Dedifferentiated amniotic fluid mesenchymal stem cell (primary cell): ENCODE measurements around the gene POLR2B.
"Not testable (repeated sequence)": the region's sequence is repeated elsewhere in the genome, so short reads cannot be mapped to it uniquely, and the experiment has no call there.

Experiments used
- DNase-seq: peaks from one replicate; pipeline ENCODE4 v3.0.0-alpha.2; 2016; ENCODE audit errors: extremely low spot score

POLR2B gene

DNA sequence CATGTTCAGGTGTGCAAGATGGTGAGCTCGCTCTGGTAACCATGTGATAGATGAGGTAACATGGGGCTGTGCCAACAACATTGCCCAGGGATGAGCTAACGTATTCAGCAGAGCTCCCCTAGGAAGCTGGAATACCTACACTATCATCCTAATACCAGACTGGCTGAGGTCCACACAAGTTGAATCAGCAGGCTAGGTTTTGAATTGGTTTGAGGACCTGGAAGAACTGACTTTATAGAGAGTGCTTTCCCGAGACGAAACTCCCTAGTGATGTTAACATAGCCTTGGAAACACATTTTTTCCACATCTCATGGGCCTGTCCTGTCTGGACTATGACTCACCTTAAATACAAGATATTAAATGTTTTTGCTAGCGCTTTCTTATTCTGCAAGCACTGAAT lies 74.8 kb downstream of the POLR2B start:
- DNase-seq, result no peak

GRCh38 chr4:57055886-57056285 lies 77.2 kb downstream of the POLR2B start:
- no peak for DNase-seq

DNA sequence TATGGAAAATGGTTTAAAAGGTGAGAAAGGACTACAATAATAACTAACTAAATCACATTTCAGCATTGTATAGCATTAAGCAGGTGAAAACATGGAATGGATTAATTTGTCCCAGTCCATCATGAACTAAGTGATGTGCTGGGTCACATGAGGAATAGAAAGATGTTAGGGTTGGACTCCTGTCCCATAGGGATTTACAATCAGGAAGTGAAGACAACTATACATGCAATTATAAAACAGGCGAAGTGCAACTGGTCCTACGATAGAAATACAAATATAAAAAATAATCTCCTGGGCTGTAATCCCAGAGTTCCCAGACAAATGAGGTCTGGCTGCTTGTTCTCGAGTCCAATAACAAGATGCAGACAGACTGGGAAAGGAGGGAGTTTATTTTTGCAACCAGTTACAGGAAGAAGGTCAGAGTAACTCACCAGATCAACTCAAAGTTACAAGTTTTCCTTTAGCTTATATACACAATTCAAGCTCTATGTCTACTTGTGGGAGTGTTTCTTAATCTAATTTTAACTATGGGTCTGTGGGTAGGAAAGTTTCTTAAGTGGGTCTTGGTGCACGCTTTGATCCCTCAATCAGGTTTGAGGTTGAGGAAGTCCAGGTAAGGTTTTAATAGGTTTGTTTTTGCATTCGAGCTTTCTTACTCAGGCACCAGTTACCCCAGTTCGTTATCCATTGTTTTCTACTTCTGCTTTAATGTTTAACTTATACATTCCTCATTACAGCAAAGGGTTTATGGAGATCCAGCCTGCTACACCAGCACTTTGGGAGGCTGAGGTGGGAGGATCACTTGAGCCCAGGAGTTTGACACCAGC lies 81.4 kb downstream of the POLR2B start:
- no peak for DNase-seq

DNA sequence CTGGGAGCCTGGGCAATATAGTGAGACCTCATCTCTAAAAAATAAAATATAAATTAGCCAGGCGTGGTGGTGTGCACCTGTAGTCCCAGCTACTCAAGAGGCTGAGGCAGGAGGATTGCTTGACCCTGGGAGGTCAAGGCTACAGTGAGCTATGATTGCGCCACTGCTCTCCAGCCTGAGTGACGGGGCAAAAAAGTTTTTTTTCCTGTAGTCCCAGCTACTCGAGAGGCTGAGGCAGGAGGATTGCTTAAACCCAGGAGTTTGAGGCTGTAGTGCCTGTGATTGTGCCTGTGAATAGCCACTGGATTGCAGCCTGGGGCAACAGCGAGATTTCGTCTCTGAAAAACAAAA lies 82.0 kb downstream of the POLR2B start:
- not testable (repeated sequence) for DNase-seq

DNA sequence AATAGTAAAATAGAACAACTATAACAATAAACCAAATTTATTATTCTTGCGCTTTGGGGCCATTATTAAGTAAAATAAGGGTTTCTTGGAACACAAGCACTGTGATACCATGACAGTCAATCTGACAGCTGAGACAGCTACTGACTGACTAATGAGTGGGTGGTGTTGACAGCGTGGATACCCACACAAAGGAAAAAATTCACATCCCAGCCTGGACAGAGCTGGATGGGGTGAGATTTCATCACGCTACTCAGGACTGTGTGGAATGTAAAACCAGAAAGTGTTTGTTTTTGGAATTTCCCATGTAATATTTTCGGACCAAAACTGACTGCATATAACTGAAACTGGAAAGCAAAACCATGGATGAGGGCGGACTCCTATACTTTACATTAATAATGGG lies 82.7 kb downstream of the POLR2B start:
- DNase-seq, result peak; percentile 82

GRCh38 chr4:57063518-57063917 lies 84.8 kb downstream of the POLR2B start:
- DNase-seq, result no peak

DNA sequence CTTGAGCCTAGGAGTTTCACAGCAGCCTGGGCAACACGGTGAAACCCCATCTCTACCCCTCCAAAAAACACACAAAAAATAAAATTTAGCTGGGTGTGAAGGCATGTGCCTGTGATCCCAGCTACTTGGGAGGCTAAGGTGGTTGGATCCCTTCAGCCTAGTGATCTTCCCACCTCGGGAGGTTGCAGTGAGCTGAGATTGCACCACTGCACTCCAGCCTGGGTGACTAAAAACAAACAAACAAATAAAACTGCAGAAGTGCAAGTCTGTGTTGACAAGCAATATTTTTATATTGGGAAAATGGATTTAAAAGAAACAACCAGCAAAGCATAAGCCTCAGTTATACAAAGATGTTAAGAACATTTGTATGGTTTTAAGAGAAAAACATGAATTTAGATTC lies 85.4 kb downstream of the POLR2B start:
- DNase-seq, result no peak

GRCh38 chr4:57064811-57065711 lies 86.4 kb downstream of the POLR2B start:
- DNase-seq, result peak; percentile 87

- no peak for DNase-seq
Observed at GRCh38 chr4:57065730-57066482, 87.2 kb downstream of the POLR2B start.

DNA sequence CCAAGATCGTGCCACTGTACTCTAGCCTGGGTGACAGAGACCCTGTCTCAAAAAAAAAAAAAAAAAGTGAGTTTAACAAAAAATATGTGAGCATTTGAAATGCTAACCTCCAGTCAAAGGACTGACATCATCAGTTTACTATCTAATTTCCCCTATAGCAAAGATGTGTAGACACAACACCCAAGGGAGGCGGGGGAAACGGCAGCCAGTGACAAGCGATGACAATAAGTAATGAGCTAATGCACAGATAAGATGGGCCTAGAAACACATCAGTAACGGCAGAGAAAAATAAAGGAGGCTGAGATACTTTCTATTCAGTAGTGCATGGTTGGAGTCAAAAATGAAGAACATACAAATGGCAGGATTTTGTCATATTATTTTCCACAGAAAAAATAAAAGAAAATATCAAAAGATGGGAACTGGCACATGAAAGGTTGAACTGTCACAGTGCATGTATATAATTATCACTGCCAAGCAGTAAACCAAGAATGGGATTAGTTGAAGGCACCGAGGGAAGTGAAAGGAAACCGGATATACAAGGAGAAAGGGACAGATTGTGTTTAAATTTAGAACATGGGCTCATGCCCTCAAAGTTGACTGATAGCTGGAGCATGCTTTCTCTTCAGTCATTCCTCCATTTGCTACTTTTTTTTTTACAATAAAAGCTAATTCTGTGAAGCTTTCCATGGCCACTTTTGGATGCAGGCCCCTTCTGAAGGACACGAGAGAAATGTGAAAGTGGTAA lies 89.7 kb downstream of the POLR2B start:
- no peak for DNase-seq

DNA sequence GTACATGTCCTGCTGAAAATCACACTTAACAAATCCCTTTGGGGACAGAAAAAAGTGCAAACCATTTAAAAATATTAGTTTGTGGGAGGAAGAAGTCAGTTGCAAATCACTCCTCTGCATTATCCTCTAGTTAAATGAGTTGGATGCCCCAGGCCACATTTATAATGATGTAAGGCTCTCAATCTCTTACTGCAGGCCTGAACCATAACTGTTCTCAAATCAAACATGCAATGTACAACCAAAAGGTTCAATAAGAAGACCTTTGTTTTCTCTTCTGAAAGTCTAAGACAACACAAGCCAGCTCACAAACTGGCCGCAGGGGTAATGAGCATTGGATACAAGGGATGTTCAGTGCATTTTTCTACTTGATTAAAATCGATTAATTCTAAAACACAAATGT lies 91.8 kb downstream of the POLR2B start:
- DNase-seq, result no peak

- DNase-seq, result no peak
Observed at GRCh38 chr4:57071326-57071725, 92.6 kb downstream of the POLR2B start.

DNA sequence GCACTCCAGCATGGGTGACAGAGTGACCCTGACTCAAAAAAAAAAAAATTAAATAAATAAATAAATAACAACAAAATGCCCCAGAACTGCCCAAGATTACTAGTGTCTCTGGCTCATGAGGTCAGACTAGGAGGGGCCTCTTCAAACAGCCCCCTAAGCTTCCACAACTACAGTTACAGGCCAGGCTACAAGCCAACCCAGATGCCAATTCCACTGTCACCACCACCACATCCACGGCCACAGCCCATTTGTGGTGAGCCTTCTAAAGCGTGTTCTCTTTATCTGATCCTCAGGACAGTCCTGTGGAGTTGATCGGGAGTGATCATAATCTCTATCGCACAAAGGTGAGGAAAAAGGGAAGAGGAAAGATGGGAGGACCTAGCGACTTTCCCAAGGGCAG lies 94.9 kb downstream of the POLR2B start:
- no peak for DNase-seq

- DNase-seq, result peak; percentile 93
Observed at GRCh38 chr4:57074744-57075143, 96.0 kb downstream of the POLR2B start.

GRCh38 chr4:57075367-57075766 lies 96.7 kb downstream of the POLR2B start:
- no peak for DNase-seq

- no peak for DNase-seq
Observed at GRCh38 chr4:57076646-57077045, 98.0 kb downstream of the POLR2B start.

DNA sequence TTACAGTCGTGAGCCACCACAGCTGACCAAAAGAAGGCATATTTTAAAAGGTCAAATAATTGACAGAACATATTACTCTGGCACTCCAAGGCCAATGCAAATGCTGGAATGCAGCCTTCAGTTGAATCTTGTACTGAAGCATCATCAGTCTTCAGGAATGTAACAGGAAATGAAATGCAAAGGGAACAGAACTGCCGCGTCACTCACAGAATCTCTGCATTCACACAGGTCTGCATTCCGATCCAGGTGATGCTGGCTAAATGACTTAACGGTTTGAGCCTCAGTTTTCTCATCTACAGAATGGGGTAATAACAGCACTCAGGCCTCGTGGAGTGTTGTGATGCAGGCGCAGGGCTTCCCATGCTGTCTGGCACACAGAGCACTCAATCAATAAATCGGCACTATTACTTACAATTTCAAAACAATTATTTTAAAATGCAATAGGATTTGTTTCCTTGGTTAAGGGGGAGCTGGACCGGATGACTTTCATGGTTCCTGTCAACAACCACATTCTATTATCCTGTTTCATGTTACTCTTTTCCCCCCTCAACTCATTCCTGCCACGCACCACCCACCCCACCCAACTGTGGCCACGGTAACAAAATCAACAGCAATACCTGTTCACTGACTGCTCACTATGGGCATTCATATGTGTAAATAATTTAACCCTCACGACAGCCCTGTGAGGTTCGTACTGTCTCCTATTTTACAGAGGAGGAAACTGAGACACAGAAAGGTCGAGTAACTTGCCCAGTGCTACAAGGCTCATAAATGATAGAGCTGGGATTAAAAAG lies 99.1 kb downstream of the POLR2B start:
- DNase-seq, result no peak

GRCh38 chr4:57078685-57079521 lies 100.2 kb downstream of the POLR2B start:
- DNase-seq, result no peak
